Upper lobe of left lung (tissue), 6 donors: ENCODE results near the gene DNAJB6. TPM values are rescaled to one million over a fixed set of nuclear protein-coding genes. Genes with fewer than 3 reads are reported as not detected.

Experiments
- ATAC-seq, 2 donors: fragments of 200-7000 bp; cut with Tn5 transposase; one replicate each; pipeline ENCODE4 v1.9.1; 2022; ENCODE audit warnings: mild to moderate bottlenecking in 2 of 2, moderate library complexity in 2 of 2; ENCODE audit not compliant: low FRiP score in 2 of 2
- DNase-seq, 2 donors: peaks; one replicate each; pipeline ENCODE4 v3.0.0-alpha.2; 2019 to 2020
- H3K27ac ChIP-seq, 4 donors: fragments of 200-600 bp; sonication (generic); one replicate each; pipeline ENCODE4 v1.5.1; 2016 to 2019
- H3K27me3 ChIP-seq, 4 donors: fragments of 200-600 bp; sonication (generic); one replicate each; pipeline ENCODE4 v1.5.1; 2017 to 2019
- H3K36me3 ChIP-seq, 4 donors: fragments of 200-600 bp; sonication (generic); one replicate each; pipeline ENCODE4 v1.5.1; 2016 to 2019
- H3K4me1 ChIP-seq, 4 donors: fragments of 200-600 bp; sonication (generic); one replicate each; pipeline ENCODE4 v1.5.1; 2018 to 2019
- H3K4me3 ChIP-seq, 4 donors: fragments of 200-600 bp; sonication (generic); one replicate each; pipeline ENCODE4 v1.5.1; 2017 to 2019; ENCODE audit warnings: mild to moderate bottlenecking in 2 of 4, moderate library complexity in 1 of 4
- H3K9me3 ChIP-seq, 4 donors: fragments of 200-600 bp; sonication (generic); one replicate each; pipeline ENCODE4 v1.5.1; 2018 to 2019
- EP300 ChIP-seq, 4 donors: sonication (generic); formaldehyde crosslinking; IDR thresholded peaks; one replicate each; pipeline ENCODE4 v1.5.1; 2017; ENCODE audit warnings: antibody characterized with exemption in 4 of 4, control low read depth in 2 of 4
- POLR2A ChIP-seq, 4 donors: fragments of 450-650 bp; IDR thresholded peaks; one replicate each; pipeline ENCODE4 v1.5.1; 2016 to 2017; ENCODE audit warnings: antibody characterized with exemption in 4 of 4, mild to moderate bottlenecking in 2 of 4
- POLR2AphosphoS5 ChIP-seq, 2 donors: sonication (generic); formaldehyde crosslinking; IDR thresholded peaks; one replicate each; pipeline ENCODE4 v1.5.1; 2017; ENCODE audit warnings: antibody characterized with exemption in 2 of 2
- WGBS, 2 donors: methylation state at CpG; one replicate each; pipeline ENCODE4 v1.1.5; 2017 to 2018; 5-methylcytosine and 5-hydroxymethylcytosine counted together
- total RNA-seq, 6 donors: library from RNA; depleted of rRNA in 4 of 6; stranded (reverse); fragments of >200 nt in 4 of 6; gene quantifications; one replicate each; pipeline versions ENCODE4 v1.1.0 to v1.2.1, GENCODE V29; 2016 to 2021
- TF ChIP-seq, protein P1 (sequence below), 6 experiments: fragments of 450-650 bp in 4 of 6; fragments of 200-600 bp in 2 of 6; sonication (generic) in 2 of 6; IDR thresholded peaks; one replicate each; pipeline ENCODE4 v1.5.1; 2016 to 2019; ENCODE audit warnings: antibody characterized with exemption in 6 of 6
- donor health status: DM: no; HTN: no; CAD: no; lungs with moderate emphysema.
- donor health status: DM: no; HTN: yes; CAD: no; lungs with severe emphysema.

The DNAJB6 gene
- total RNA-seq, 6 donors from 2014 or later, result 64.1 to 99.6 (median 83.0) TPM

DNA sequence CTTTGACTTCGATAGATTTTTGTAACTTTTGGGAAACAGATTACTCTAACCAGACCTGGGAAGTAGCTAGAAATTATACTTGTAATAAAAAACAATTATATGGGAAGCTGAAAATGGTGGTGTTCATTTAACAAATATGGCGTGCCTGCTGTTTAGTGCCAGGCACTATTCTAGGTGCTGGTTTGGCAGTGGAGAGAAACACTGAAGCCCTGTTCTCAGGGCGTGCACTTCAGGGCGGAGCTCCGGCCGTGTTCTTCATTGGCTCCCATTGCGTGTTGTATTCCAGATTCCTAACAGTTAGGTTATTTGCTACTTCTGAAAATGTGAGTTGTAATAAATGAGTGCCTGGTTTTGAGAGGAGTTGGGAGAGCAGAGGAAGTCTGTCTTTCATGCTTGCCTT lies 38.6 kb downstream of the DNAJB6 start:
- peak in 1 of 2 donors; percentile 8 for DNase-seq
- no peak overlapping the region for H3K27ac ChIP-seq

DNA sequence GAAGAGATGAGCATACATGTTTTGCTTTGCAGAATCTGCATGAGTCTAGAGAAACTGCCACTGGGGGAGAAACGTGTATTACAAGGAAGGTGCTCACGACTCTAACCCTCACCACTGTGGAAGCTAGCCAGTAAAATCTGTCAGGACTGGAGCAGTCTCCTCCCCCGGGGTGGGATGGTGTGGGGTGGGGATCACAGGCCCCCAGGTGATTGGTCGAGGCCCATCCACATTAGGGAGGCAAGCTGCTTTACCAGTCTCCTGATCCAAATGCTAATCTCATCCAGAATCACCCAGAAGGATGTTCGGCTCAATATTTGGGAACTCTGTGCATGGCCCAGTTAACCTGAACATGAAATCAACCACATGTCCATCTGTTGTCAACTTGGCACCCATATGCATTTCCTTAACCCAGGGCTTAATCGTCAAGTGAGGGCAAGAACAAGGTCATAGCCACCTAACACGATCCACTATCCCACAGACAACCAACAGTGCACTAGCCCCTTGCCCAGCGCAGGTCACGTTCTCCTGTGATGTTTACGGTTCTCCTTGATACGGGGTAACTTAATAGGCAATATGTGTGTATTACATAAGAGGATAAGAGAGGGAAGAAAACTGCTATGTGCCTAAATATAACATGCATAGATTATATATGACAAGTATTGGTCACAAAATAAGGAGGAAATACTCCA lies 40.8 kb downstream of the DNAJB6 start:
- Histone ChIP-seq H3K4me3 (no peak overlapping the region), H3K27ac (no peak overlapping the region), H3K4me1 (peaks cover 0 to 12% (median 8%) of the 10 kb centered on the region in 4 donors), H3K27me3 (no peaks in the 10 kb centered on the region), H3K9me3 (no peaks in the 10 kb centered on the region), H3K36me3 (peaks cover 0 to 29% (median 19%) of the 10 kb centered on the region in 4 donors)
- 85 to 86% methylated on average over 11 of the region's 11 CpGs for WGBS, 2 donors
- ATAC-seq (no peak), DNase-seq (no peak)
- no peak for TF ChIP-seq EP300 (IDR thresholded peaks at IDR 0.05)
- no peak for TF ChIP-seq POLR2AphosphoS5 (IDR thresholded peaks at IDR 0.05)
- no peak for TF ChIP-seq POLR2A (IDR thresholded peaks at IDR 0.05)
- TF ChIP-seq, protein P1, sequence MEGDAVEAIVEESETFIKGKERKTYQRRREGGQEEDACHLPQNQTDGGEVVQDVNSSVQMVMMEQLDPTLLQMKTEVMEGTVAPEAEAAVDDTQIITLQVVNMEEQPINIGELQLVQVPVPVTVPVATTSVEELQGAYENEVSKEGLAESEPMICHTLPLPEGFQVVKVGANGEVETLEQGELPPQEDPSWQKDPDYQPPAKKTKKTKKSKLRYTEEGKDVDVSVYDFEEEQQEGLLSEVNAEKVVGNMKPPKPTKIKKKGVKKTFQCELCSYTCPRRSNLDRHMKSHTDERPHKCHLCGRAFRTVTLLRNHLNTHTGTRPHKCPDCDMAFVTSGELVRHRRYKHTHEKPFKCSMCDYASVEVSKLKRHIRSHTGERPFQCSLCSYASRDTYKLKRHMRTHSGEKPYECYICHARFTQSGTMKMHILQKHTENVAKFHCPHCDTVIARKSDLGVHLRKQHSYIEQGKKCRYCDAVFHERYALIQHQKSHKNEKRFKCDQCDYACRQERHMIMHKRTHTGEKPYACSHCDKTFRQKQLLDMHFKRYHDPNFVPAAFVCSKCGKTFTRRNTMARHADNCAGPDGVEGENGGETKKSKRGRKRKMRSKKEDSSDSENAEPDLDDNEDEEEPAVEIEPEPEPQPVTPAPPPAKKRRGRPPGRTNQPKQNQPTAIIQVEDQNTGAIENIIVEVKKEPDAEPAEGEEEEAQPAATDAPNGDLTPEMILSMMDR (IDR thresholded peaks at IDR 0.05), result no peak

More for the DNA sequence above, 38.6 kb downstream of the DNAJB6 start:
- no peak for ATAC-seq
- peaks cover 10 to 40% (median 33%) of the 10 kb centered on the region in 4 donors for H3K36me3 ChIP-seq
- 92% methylated on average over 7 of the region's 7 CpGs for WGBS, 2 donors
- H3K27me3 ChIP-seq, result no peaks in the 10 kb centered on the region
- peaks cover 0 to 12% (median 8%) of the 10 kb centered on the region in 4 donors for H3K4me1 ChIP-seq
- H3K4me3 ChIP-seq, result no peak overlapping the region
- TF ChIP-seq POLR2AphosphoS5 (IDR thresholded peaks at IDR 0.05) (no peak), EP300 (IDR thresholded peaks at IDR 0.05) (no peak), POLR2A (IDR thresholded peaks at IDR 0.05) (no peak)
- TF ChIP-seq, protein P1 (IDR thresholded peaks at IDR 0.05), result no peak
- H3K9me3 ChIP-seq, result no peaks in the 10 kb centered on the region

DNA sequence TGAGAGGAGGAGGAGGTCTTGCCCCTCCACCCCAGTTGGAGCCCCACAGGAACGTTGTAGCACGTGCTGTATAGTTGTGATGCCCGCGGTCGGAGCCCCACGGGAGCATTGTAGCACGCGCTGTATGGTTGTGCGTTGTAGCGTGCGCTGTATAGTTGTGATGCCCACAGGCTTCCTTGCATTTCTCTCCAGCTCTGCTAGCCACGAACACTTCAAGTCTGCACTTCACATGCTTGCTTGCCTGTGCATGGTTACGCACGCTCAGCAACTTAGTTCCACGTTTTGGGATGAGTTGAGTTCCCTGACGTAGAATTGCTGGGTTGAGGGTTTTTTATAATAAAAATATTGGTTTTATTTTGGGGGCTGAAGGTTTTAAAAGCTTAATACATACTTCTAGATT lies 41.6 kb downstream of the DNAJB6 start:
- H3K4me1 ChIP-seq, result peaks cover 0 to 12% (median 8%) of the 10 kb centered on the region in 4 donors
- ATAC-seq (no peak), DNase-seq (peak; percentile 13 to 38)
- TF ChIP-seq, protein P1 (IDR thresholded peaks at IDR 0.05), result no peak
- TF ChIP-seq POLR2A (IDR thresholded peaks at IDR 0.05), result no peak
- no peak for TF ChIP-seq EP300 (IDR thresholded peaks at IDR 0.05)
- no peak for TF ChIP-seq POLR2AphosphoS5 (IDR thresholded peaks at IDR 0.05)
- WGBS, 2 donors, result 92% methylated on average over 16 of the region's 16 CpGs
- H3K9me3 ChIP-seq, result no peaks in the 10 kb centered on the region
- no peaks in the 10 kb centered on the region for H3K27me3 ChIP-seq
- peaks cover 0 to 29% (median 23%) of the 10 kb centered on the region in 4 donors for H3K36me3 ChIP-seq
- H3K4me3 ChIP-seq, result no peak overlapping the region
- no peak overlapping the region for H3K27ac ChIP-seq

DNA sequence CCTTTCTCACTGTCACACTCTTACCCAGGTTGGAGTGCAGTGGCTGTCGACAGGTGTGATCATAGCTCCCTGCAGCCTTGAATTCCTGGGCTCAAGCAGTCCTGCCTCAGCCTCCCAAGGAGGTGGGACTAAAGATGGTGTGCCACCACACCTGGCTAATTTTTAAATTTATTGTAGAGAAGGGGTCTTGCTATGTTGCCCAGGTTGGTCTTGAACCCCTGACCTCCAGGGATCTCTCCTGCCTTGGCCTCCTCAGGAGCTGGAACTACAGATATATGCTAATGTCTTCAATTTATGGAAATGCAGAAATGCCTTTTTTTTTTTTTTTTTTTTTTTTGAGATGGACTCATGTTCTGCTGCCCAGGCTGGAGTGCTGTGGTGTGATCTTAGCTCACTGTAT lies 42.7 kb downstream of the DNAJB6 start:
- Histone ChIP-seq H3K36me3 (peaks cover 0 to 27% (median 20%) of the 10 kb centered on the region in 4 donors), H3K4me1 (peaks cover 0 to 12% (median 8%) of the 10 kb centered on the region in 4 donors), H3K27me3 (no peaks in the 10 kb centered on the region), H3K4me3 (no peak overlapping the region), H3K9me3 (no peaks in the 10 kb centered on the region), H3K27ac (no peak overlapping the region)
- DNase-seq (peak in 1 of 2 donors; percentile 9), ATAC-seq (no peak)
- TF ChIP-seq EP300 (IDR thresholded peaks at IDR 0.05) (no peak), POLR2AphosphoS5 (IDR thresholded peaks at IDR 0.05) (no peak), POLR2A (IDR thresholded peaks at IDR 0.05) (no peak)
- TF ChIP-seq, protein P1 (IDR thresholded peaks at IDR 0.05), result no peak
- WGBS, 2 donors, result 90 to 100% methylated on average over 1 of the region's 1 CpG
